HTERT RPE-1 (cell line): ENCODE data around the gene EPHA6.

Experiments
- in situ Hi-C: fragments of 300-500 bp; cut with MboI; formaldehyde crosslinking; loops from 4 replicates; pipeline ENCODE4 v1.14.3; 2020; ENCODE audit warnings: low sequenced_read_pairs

The EPHA6 gene

GRCh38 chr3:97138914-97139541, 324.6 kb downstream of the EPHA6 start:
- in situ Hi-C loops = no loop called here

DNA sequence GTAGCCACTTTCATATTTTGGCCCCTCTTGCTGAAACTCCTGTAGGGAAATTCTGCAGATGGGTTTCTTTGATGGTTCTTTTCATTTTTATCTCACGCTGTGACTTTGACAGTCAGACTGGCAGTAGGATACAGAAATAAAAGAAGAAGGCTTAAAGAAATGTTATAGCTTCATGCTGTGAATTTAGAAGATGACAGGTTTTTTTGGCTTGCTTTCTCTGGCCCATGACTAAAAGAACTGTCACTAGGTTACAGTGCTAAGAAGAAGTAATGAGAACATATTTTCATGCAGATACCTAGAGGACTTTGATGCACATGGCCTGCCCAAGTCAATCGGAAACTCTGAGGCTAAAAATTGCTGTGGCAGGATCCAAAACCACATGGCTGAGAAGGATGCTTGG, 334.5 kb downstream of the EPHA6 start:
- in situ Hi-C loops = no loop called here

DNA sequence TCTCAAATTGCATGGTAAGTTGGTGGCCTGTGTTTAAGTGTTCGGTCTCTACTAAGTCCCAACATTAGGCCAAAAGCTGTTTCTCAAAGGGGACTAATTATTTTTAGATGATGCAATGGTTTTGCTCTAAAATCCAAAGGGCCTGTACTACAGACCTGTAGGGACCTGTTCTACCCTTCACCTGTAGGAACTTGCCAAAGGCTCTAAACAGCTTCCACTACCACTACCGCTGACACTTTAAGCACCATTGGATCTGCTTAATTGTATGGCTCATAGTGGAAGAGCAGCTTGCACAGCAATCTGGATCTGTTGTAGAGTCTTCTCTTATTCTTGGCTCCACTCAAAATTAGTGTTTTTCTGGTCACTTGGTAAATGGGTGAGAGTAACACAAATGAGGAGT, 346.8 kb downstream of the EPHA6 start:
- in situ Hi-C loops = no loop called here

DNA sequence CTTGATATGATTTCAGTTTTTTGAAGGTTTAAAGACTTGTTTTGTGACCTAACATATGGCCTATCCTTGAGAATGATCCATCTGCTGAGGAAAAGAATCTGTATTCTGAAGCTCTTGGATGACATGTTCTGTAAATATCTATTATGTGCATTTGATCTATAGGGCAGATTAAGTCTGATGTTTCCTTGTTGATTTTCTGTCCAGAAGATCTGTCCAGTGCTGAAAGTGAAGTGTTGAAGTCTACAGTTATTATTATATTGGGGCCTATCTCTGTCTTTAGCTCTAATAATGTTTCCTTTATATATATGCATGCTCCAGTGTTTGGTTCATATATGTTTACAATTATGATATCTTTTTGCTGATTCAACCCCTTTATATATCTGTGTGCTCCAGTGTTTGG, 362.8 kb downstream of the EPHA6 start:
- in situ Hi-C loops = no loop called here

- in situ Hi-C loops = no loop called here
Observed at GRCh38 chr3:97181704-97182103, 367.3 kb downstream of the EPHA6 start.

DNA sequence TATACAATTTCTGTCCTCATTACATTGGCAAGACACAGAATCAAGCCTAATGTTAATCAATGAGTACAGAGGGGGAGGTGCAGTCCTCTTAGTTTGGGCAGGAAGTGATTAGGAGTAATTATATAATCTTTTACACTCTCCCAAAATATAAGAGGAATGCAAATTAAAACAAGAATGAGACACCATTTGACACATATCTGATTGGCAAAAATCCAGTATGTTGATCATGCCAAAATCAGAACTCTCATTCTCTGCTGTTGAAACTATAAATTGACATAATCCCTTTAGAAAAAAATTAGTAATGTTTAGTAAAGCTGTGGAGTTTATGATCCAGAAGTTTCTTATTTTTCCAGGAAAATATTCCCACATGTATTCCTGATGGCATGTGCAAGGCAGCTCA, 373.4 kb downstream of the EPHA6 start:
- in situ Hi-C loops = no loop called here

- in situ Hi-C loops = no loop called here
Observed at GRCh38 chr3:97189835-97190234, 375.4 kb downstream of the EPHA6 start.

- in situ Hi-C loops = no loop called here
Observed at GRCh38 chr3:97197083-97197482, 382.7 kb downstream of the EPHA6 start.

- in situ Hi-C loops = no loop called here
Observed at GRCh38 chr3:97197830-97198229, 383.4 kb downstream of the EPHA6 start.

GRCh38 chr3:97200387-97200786, 386.0 kb downstream of the EPHA6 start:
- in situ Hi-C loops = no loop called here

GRCh38 chr3:97201814-97202213, 387.4 kb downstream of the EPHA6 start:
- in situ Hi-C loops = no loop called here

DNA sequence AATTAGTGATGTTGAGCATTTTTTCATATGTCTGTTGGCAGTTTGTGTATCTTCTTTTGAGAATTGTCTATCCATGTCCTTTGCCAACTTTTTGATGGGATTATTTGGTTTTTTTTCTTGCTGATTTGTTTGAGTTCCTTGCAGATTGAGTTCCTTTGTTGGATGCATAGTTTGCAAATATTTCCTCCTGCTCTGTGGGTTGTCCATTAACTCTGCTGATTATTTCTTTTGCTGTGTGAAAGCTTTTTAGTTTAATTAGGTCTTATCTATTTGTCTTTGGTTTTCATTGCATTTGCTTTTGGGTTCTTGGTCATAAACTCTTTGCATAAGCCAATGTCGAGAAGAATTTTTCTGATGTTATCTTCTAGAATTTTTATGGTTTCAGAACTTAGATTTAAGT, 414.6 kb downstream of the EPHA6 start:
- in situ Hi-C loops = no loop called here

- in situ Hi-C loops = no loop called here
Observed at GRCh38 chr3:97230486-97230885, 416.1 kb downstream of the EPHA6 start.

DNA sequence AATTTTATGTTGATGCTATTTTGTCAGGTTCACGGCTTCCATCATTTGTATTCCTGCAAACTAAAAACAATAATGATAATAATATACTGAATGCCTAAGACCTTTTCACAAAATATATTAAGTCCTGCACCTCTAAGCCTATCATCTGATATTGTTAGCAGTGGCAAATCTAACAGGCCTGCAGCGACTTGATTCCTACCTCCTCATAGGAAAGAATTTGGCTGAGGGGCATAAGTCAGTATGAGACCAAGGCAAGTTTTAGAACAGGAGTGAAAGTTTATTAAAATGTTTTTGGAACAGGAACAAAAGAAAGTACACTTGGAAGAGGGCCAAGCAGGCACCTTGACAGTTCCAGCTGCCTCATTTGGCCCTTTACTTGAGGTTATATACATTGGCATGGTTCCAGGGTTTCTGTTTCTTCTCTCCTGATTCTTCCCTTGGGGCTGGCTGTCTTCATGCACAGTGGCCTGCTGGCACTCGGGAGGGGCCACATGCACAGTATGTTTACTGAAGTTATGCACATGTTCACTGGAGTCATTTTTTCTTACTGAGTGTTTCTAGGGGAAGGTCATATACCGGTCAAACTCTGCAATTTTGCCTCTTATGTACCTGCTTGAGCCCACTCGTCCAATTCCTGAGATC, 418.1 kb downstream of the EPHA6 start:
- in situ Hi-C loops = no loop called here

GRCh38 chr3:97235179-97235578, 420.8 kb downstream of the EPHA6 start:
- in situ Hi-C loops = no loop called here

GRCh38 chr3:97235611-97236315, 421.4 kb downstream of the EPHA6 start:
- in situ Hi-C loops = no loop called here

GRCh38 chr3:97241417-97241816, 427.0 kb downstream of the EPHA6 start:
- in situ Hi-C loops = no loop called here

GRCh38 chr3:97245201-97245910, 431.0 kb downstream of the EPHA6 start:
- in situ Hi-C loops = no loop called here

DNA sequence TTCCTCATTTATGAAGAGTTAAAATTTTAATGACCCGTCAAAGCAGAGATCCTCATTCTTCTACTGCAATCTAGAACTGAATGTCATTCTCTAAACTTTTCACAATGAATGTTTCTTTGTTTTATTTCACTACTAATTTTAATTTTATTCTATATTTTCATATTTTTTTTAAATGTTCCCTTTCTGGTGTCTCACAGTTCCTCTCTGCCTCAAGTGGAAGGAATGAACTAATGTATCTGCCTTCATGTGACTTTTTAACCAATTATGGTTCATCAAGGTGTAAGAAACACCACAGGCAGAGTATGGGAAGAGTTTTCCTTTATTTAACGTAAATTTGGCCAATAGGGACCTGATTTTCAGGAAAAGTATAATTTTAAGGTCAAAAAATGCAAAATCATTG, 441.7 kb downstream of the EPHA6 start:
- in situ Hi-C loops = no loop called here

- in situ Hi-C loops = no loop called here
Observed at GRCh38 chr3:97257942-97258697, 443.7 kb downstream of the EPHA6 start.

- in situ Hi-C loops = no loop called here
Observed at GRCh38 chr3:97259263-97259662, 444.9 kb downstream of the EPHA6 start.
